ENCODE data around the gene TEX19. TPM values are rescaled to one million over a fixed set of nuclear protein-coding genes. Genes with fewer than 3 reads are reported as not detected.

The TEX19 gene
- total RNA-seq, 1 donor from 2014 or later, result not detected

DNA sequence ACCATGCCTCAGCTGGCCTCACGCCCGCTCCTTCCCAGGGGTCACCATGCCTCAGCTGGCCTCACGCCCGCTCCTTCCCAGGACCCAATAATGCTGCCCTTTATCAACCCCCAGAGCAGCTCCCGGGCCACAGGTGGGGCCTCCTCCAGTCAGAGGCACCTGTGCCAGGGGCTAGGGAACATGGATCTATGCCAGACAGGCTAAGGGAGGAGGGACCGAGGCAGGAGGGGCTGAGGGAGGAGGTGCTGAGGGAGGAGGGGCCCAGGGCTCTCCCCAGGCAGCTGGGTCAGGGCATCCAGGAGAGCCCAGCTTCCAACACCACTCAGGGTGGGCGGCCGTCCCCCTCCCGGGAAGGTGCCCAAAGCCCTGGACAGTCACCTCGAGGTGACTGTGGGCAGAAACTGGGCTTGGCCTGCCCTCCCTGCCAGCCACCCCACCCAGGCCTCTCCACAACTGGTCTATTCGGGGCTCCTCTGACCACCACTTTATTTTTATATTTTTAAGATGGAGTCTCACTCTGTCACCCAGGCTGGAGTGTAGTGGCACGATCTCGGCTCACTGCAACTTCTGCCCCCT, 31.9 kb downstream of the TEX19 start:
- H3K9me3 ChIP-seq, result no peaks in the 10 kb centered on the region
- intact Hi-C loops (cut with DNase I), result no loop called here
- DNase-seq (no peak), ATAC-seq (no peak)
- TF ChIP-seq, protein P1, sequence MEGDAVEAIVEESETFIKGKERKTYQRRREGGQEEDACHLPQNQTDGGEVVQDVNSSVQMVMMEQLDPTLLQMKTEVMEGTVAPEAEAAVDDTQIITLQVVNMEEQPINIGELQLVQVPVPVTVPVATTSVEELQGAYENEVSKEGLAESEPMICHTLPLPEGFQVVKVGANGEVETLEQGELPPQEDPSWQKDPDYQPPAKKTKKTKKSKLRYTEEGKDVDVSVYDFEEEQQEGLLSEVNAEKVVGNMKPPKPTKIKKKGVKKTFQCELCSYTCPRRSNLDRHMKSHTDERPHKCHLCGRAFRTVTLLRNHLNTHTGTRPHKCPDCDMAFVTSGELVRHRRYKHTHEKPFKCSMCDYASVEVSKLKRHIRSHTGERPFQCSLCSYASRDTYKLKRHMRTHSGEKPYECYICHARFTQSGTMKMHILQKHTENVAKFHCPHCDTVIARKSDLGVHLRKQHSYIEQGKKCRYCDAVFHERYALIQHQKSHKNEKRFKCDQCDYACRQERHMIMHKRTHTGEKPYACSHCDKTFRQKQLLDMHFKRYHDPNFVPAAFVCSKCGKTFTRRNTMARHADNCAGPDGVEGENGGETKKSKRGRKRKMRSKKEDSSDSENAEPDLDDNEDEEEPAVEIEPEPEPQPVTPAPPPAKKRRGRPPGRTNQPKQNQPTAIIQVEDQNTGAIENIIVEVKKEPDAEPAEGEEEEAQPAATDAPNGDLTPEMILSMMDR (IDR thresholded peaks at IDR 0.05), result no peak
- H3K27ac ChIP-seq, result no peak overlapping the region
- no peaks in the 10 kb centered on the region for H3K4me1 ChIP-seq
- peaks cover 11% of the 10 kb centered on the region for H3K27me3 ChIP-seq (ENCODE audit: low read depth)
- peaks cover 29% of the 10 kb centered on the region for H3K36me3 ChIP-seq
- H3K4me3 ChIP-seq, result no peak overlapping the region

DNA sequence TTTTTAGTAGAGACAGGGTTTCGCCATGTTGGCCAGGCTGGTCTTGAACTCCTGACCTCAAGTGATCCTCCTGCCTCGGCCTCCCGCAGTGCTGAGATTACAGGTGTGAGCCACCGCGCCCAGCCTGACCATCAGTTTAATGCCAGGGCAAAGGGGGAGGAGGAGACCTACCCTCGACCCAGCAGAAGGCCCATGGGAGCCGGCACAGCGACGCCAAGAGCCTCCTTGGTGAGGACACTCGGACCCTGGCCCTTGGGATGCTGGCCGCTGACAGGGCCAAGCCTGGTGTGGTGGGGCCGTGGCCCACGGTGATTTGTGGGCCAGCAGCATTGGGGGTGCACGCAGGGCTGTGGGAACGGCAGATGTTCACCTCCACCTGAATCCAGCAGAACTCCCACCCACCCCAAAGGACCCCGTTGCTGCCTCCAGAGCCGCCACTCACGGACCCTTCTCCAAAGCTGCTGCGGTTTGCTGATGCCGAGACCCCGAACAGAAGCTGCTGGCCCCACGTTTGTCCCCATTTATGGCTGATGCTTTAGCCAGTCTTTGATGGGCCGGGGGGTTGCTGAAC, 32.5 kb downstream of the TEX19 start:
- no peaks in the 10 kb centered on the region for H3K9me3 ChIP-seq

DNA sequence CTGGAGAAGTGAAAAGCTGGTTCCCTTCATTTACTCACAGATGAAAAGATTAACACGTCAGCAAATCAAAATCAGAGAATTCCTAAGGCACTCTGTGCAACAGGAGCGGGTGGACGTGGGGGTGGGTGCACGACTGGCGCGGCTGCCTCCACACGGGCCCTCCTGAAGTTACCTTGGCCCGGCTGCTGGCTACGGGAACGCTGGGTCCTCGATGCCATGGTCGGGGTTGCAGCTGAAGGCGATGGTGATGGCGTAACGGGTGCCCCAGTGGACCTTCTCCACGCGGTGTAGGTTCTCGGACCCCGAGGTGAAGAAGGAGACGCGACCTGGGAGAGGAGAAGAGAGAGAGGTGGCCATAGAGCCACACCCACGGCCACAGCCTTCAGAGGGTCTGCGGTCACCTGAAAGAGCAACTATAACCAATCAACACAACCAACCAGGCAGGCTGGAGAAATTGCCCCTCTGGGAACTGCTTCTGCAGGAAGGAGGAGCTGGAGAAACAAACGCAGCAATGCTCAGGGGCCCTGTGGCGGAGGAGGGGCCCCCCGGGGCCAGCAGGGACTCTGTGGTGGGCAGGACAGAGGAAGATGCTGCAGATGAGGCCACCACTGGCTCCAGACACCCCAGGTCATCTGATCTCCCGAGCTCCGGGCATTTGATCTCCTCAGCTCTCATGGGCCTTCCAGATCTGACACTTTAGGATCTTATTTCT, 33.3 kb downstream of the TEX19 start:
- no peak for DNase-seq
- Histone ChIP-seq H3K4me3 (no peak overlapping the region), H3K27me3 (ENCODE audit: low read depth) (no peaks in the 10 kb centered on the region), H3K36me3 (peaks cover 29% of the 10 kb centered on the region), H3K4me1 (no peaks in the 10 kb centered on the region), H3K27ac (no peak overlapping the region), H3K9me3 (no peaks in the 10 kb centered on the region)
- no peak for ATAC-seq
- intact Hi-C loops (cut with DNase I), result no loop called here
- TF ChIP-seq, protein P1 (IDR thresholded peaks at IDR 0.05), result no peak

More for the DNA sequence above, 32.5 kb downstream of the TEX19 start:
- peaks cover 29% of the 10 kb centered on the region for H3K36me3 ChIP-seq
- DNase-seq, result no peak
- ATAC-seq, result no peak
- no peaks in the 10 kb centered on the region for H3K4me1 ChIP-seq
- peaks cover 7% of the 10 kb centered on the region for H3K27me3 ChIP-seq (ENCODE audit: low read depth)
- H3K4me3 ChIP-seq, result no peak overlapping the region
- no peak overlapping the region for H3K27ac ChIP-seq
- intact Hi-C loops (cut with DNase I), result no loop called here
- TF ChIP-seq, protein P1 (IDR thresholded peaks at IDR 0.05), result no peak

DNA sequence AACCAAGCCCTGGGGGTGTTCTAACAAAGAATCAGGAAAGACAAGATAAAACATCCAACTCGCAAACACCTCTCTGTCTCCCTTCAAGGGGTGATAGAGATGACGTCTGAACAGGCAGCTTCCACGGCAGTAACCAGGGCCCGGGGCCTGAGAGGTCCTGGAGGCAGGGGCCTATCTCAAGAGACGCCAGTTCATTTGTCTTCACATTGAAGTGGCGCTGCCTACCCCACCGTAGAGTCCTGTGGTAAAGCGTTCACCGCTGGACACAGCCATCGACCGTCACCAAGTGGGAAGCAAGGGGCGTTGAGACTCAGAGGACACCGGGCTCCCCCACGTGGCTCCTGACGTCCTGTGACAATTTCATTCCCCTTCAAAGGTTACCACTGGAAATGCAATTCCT, 33.9 kb downstream of the TEX19 start:
- TF ChIP-seq, protein P1 (IDR thresholded peaks at IDR 0.05), result no peak
- H3K4me3 ChIP-seq, result no peak overlapping the region
- DNase-seq (no peak), ATAC-seq (no peak)
- H3K9me3 ChIP-seq, result no peaks in the 10 kb centered on the region
- H3K27ac ChIP-seq, result no peak overlapping the region
- no peaks in the 10 kb centered on the region for H3K27me3 ChIP-seq (ENCODE audit: low read depth)
- intact Hi-C loops (cut with DNase I), result no loop called here
- no peaks in the 10 kb centered on the region for H3K4me1 ChIP-seq
- H3K36me3 ChIP-seq, result peaks cover 29% of the 10 kb centered on the region

DNA sequence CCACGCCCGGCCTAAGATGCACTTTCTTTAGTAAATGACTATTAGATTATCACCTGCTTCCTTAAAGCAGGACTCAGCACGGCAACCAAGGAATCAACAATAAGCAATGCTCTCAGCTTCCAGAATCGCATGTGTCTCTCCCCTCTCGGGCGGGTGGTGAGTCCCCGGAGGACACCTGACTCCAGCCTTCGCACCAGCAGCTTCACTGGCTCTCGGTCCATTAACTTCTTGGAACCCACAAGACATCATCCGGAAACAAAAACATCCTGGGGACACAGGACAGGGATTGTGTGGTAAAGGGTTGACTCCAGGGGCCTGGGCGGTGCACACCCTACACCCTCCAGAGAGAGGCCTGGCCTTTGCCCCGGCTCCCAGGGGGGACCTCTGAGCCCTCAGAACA, 35.2 kb downstream of the TEX19 start:
- H3K27me3 ChIP-seq (ENCODE audit: low read depth), result no peaks in the 10 kb centered on the region
- peaks cover 29% of the 10 kb centered on the region for H3K36me3 ChIP-seq
- DNase-seq, result no peak
- H3K4me1 ChIP-seq, result peaks cover 2% of the 10 kb centered on the region
- no peaks in the 10 kb centered on the region for H3K9me3 ChIP-seq
- intact Hi-C loops (cut with DNase I), result no loop called here
- H3K27ac ChIP-seq, result no peak overlapping the region
- TF ChIP-seq, protein P1 (IDR thresholded peaks at IDR 0.05), result no peak
- no peak overlapping the region for H3K4me3 ChIP-seq
- ATAC-seq, result no peak

Measured in lower lobe of right lung (tissue), 2 donors.